HG02840 (cell line): ENCODE results near the gene INKA2.

Experiments used
- ATAC-seq: cut with Tn5 transposase; IDR thresholded peaks from one replicate; pipeline ENCODE4 v1.9.1; 2021; ENCODE audit warnings: mild to moderate bottlenecking, moderate library complexity, moderate number of reproducible peaks; ENCODE audit not compliant: unreplicated experiment, low FRiP score

INKA2 gene

GRCh38 chr1:111707906-111708305, 31.3 kb downstream of the INKA2 start:
- ATAC-seq, result no peak

- no peak for ATAC-seq
Observed at GRCh38 chr1:111706921-111707320, 32.3 kb downstream of the INKA2 start.

GRCh38 chr1:111705841-111706240, 33.4 kb downstream of the INKA2 start:
- no peak for ATAC-seq

- ATAC-seq, result no peak
Observed at GRCh38 chr1:111704776-111705175, 34.4 kb downstream of the INKA2 start.

GRCh38 chr1:111704240-111704639, 35.0 kb downstream of the INKA2 start:
- no peak for ATAC-seq

- ATAC-seq, result no peak
Observed at GRCh38 chr1:111702504-111703050, 36.6 kb downstream of the INKA2 start.

- no peak for ATAC-seq
Observed at GRCh38 chr1:111699268-111699667, 39.9 kb downstream of the INKA2 start.

- no peak for ATAC-seq
Observed at GRCh38 chr1:111696330-111696729, 42.9 kb downstream of the INKA2 start.

- ATAC-seq, result no peak
Observed at GRCh38 chr1:111695801-111696200, 43.4 kb downstream of the INKA2 start.

- ATAC-seq, result no peak
Observed at GRCh38 chr1:111691886-111692285, 47.3 kb downstream of the INKA2 start.

- ATAC-seq, result no peak
Observed at GRCh38 chr1:111690306-111690617, 48.9 kb downstream of the INKA2 start.
